Sigmoid colon (tissue), 4 donors: ENCODE measurements around the gene RAB5A.

Experiments
- EP300 ChIP-seq, 4 donors: sonication (generic); formaldehyde crosslinking; IDR thresholded peaks; one replicate each; pipeline ENCODE4 v1.6.1; 2017; ENCODE audit warnings: antibody characterized with exemption in 4 of 4
- POLR2A ChIP-seq, 2 donors: fragments of 450-650 bp; IDR thresholded peaks; one replicate each; pipeline ENCODE4 v1.6.1; 2016; ENCODE audit warnings: antibody characterized with exemption in 2 of 2, mild to moderate bottlenecking in 2 of 2, moderate library complexity in 2 of 2
- POLR2AphosphoS5 ChIP-seq, 4 donors: sonication (generic); formaldehyde crosslinking; IDR thresholded peaks; one replicate each; pipeline ENCODE4 v1.6.1; 2017; ENCODE audit warnings: antibody characterized with exemption in 4 of 4
- TF ChIP-seq, protein P1 (sequence below), 4 experiments: fragments of 450-650 bp in 3 of 4; fragments of 200-600 bp in 1 of 4; IDR thresholded peaks; one replicate each; pipeline ENCODE4 v1.5.1; 2016 to 2019; ENCODE audit warnings: antibody characterized with exemption in 4 of 4, mild to moderate bottlenecking in 3 of 4, moderate library complexity in 2 of 4

DNA sequence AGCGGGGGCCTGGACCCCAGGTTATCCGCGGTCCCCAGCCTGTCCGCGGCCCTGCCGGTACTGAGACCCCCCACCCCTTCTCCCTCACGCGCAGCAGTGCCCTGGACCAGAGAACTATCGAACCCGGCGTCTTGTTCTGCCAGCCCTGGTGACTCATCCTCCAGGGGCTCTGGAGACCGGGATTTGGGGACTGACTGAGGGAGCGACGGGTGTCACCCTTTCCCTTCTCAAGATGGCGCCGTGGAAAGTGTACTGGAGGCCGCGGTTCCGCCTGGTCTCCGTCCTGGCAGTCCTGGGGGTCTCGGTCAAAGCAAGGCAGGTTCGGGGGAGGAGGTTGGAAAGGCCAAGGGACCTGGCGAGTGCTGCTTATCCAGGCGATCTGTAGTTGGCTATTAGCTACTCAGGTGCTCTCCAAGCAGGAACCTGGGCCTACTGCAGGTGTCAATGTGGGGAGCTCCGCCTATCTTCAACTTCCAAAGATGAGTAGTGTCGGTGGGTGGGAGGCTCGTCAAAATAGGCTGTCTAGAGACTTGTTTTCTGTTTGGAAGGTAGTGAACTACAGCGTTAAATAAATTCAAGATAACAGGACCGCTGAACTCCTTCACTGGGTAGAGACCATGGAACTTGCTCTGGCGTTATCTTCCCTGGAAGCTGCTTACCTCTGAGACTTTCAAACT, 790 bp downstream of the RAB5A start:
- TF ChIP-seq, protein P1, sequence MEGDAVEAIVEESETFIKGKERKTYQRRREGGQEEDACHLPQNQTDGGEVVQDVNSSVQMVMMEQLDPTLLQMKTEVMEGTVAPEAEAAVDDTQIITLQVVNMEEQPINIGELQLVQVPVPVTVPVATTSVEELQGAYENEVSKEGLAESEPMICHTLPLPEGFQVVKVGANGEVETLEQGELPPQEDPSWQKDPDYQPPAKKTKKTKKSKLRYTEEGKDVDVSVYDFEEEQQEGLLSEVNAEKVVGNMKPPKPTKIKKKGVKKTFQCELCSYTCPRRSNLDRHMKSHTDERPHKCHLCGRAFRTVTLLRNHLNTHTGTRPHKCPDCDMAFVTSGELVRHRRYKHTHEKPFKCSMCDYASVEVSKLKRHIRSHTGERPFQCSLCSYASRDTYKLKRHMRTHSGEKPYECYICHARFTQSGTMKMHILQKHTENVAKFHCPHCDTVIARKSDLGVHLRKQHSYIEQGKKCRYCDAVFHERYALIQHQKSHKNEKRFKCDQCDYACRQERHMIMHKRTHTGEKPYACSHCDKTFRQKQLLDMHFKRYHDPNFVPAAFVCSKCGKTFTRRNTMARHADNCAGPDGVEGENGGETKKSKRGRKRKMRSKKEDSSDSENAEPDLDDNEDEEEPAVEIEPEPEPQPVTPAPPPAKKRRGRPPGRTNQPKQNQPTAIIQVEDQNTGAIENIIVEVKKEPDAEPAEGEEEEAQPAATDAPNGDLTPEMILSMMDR (IDR thresholded peaks at IDR 0.05), result no peak
- no peak for TF ChIP-seq POLR2A (IDR thresholded peaks at IDR 0.05)
- TF ChIP-seq EP300 (IDR thresholded peaks at IDR 0.05), result no peak
- TF ChIP-seq POLR2AphosphoS5 (IDR thresholded peaks at IDR 0.05), result no peak
